Esophagus muscularis mucosa (tissue), 4 donors: ENCODE data around the gene DPYD. TPM values are rescaled to one million over a fixed set of nuclear protein-coding genes. Genes with fewer than 3 reads are reported as not detected.

ENCODE experiments used
- DNase-seq: peaks from one replicate; pipeline ENCODE4 v3.0.0-alpha.2; 2017; ENCODE audit errors: extremely low spot score
- H3K27ac ChIP-seq, 4 donors: fragments of 200-600 bp; sonication (generic); replicated peaks in 1 of 4; 1 replicate in 3 of 4; 2 replicates in 1 of 4; pipeline ENCODE4 v1.5.1; 2016 to 2019; ENCODE audit warnings: mild to moderate bottlenecking in 1 of 4
- H3K27me3 ChIP-seq, 4 donors: fragments of 200-600 bp; sonication (generic); one replicate each; pipeline versions ENCODE4 v1.5.1 to v1.6.0; 2016 to 2019
- H3K36me3 ChIP-seq, 4 donors: fragments of 200-600 bp; sonication (generic); one replicate each; pipeline ENCODE4 v1.5.1; 2016 to 2019
- H3K4me1 ChIP-seq, 4 donors: fragments of 200-600 bp; sonication (generic); one replicate each; pipeline ENCODE4 v1.5.1; 2016 to 2019
- H3K4me3 ChIP-seq, 4 donors: fragments of 200-600 bp; sonication (generic); 1 replicate in 2 of 4; 2 replicates in 2 of 4; pipeline ENCODE4 v1.5.1; 2016 to 2019; ENCODE audit warnings: mild to moderate bottlenecking in 4 of 4, moderate library complexity in 1 of 4
- H3K9me3 ChIP-seq, 4 donors: fragments of 200-600 bp; sonication (generic); 1 replicate in 3 of 4; 2 replicates in 1 of 4; pipeline ENCODE4 v1.5.1; 2016 to 2019
- CTCF ChIP-seq, 3 experiments: fragments of 200-600 bp in 2 of 3; fragments of 450-650 bp in 1 of 3; sonication (generic) in 2 of 3; IDR thresholded peaks; one replicate each; pipeline ENCODE4 v1.5.1; 2017 to 2019; ENCODE audit warnings: antibody characterized with exemption in 3 of 3, mild to moderate bottlenecking in 2 of 3, moderate library complexity in 1 of 3
- EP300 ChIP-seq: sonication (generic); formaldehyde crosslinking; IDR thresholded peaks from one replicate; pipeline ENCODE4 v1.6.1; 2017; ENCODE audit warnings: antibody characterized with exemption
- POLR2A ChIP-seq: fragments of 450-650 bp; IDR thresholded peaks from one replicate; pipeline ENCODE4 v1.6.1; 2017; ENCODE audit warnings: antibody characterized with exemption, moderate library complexity, mild to moderate bottlenecking, low read depth
- POLR2AphosphoS5 ChIP-seq, 2 donors: sonication (generic); formaldehyde crosslinking; IDR thresholded peaks; one replicate each; pipeline ENCODE4 v1.6.1; 2017; ENCODE audit warnings: antibody characterized with exemption in 2 of 2
- WGBS: methylation state at CpG from one replicate; pipeline ENCODE4 v1.1.5; 2018; 5-methylcytosine and 5-hydroxymethylcytosine counted together
- intact Hi-C: fragments of 100-400 bp; cut with DNase I; formaldehyde crosslinking; loops from one replicate; pipeline ENCODE4 v1.15.1; 2023
- total RNA-seq, 4 donors: library from RNA; depleted of rRNA; stranded (reverse); fragments of >200 nt; gene quantifications; one replicate each; pipeline versions ENCODE4 v1.1.0 to v1.2.1, GENCODE V29; 2016

DPYD gene
- total RNA-seq, 4 donors from 2014 or later, result 31.1 to 36.6 (median 31.7) TPM

- WGBS, result 80% methylated on average over 1 of the region's 1 CpG
- TF ChIP-seq POLR2A (no peak), CTCF (IDR thresholded peaks at IDR 0.05) (no peak), EP300 (no peak), POLR2AphosphoS5 (IDR thresholded peaks at IDR 0.05) (no peak)
- no peak for DNase-seq
- Histone ChIP-seq H3K4me3 (no peak overlapping the region), H3K27ac (no peak overlapping the region), H3K4me1 (peaks cover 0 to 4% (median 0%) of the 10 kb centered on the region in 4 donors), H3K9me3 (peaks cover 0 to 10% (median 0%) of the 10 kb centered on the region in 4 donors), H3K36me3 (no peaks in the 10 kb centered on the region), H3K27me3 (no peaks in the 10 kb centered on the region)
- intact Hi-C loops, result no loop called here
These were observed 413.0 kb downstream of the DPYD start for GRCh38 chr1:97507863-97508262.

GRCh38 chr1:97506368-97506767 is 414.5 kb downstream of the DPYD start:
- Histone ChIP-seq H3K4me3 (no peak overlapping the region), H3K36me3 (no peaks in the 10 kb centered on the region), H3K9me3 (peaks cover 0 to 10% (median 0%) of the 10 kb centered on the region in 4 donors), H3K27ac (no peak overlapping the region), H3K27me3 (no peaks in the 10 kb centered on the region), H3K4me1 (peaks cover 0 to 4% (median 0%) of the 10 kb centered on the region in 4 donors)
- intact Hi-C loops, result no loop called here
- 69% methylated on average over 1 of the region's 1 CpG for WGBS
- no peak for DNase-seq
- TF ChIP-seq POLR2AphosphoS5 (IDR thresholded peaks at IDR 0.05), result no peak
- TF ChIP-seq POLR2A, result no peak
- no peak for TF ChIP-seq EP300
- no peak for TF ChIP-seq CTCF (IDR thresholded peaks at IDR 0.05)

GRCh38 chr1:97505816-97506215 is 415.0 kb downstream of the DPYD start:
- H3K9me3 ChIP-seq, result peaks cover 0 to 9% (median 0%) of the 10 kb centered on the region in 4 donors
- H3K4me1 ChIP-seq, result peaks cover 0 to 8% (median 4%) of the 10 kb centered on the region in 4 donors
- 91% methylated on average over 1 of the region's 1 CpG for WGBS
- no peaks in the 10 kb centered on the region for H3K27me3 ChIP-seq
- H3K36me3 ChIP-seq, result no peaks in the 10 kb centered on the region
- TF ChIP-seq POLR2A, result no peak
- TF ChIP-seq CTCF (IDR thresholded peaks at IDR 0.05), result no peak
- no peak for TF ChIP-seq POLR2AphosphoS5 (IDR thresholded peaks at IDR 0.05)
- no peak overlapping the region for H3K27ac ChIP-seq
- DNase-seq, result no peak
- H3K4me3 ChIP-seq, result no peak overlapping the region
- intact Hi-C loops, result no loop called here

- Histone ChIP-seq H3K9me3 (peaks cover 0 to 4% (median 0%) of the 10 kb centered on the region in 4 donors), H3K27me3 (no peaks in the 10 kb centered on the region), H3K4me3 (no peak overlapping the region), H3K27ac (no peak overlapping the region), H3K4me1 (peaks cover 0 to 14% (median 9%) of the 10 kb centered on the region in 4 donors), H3K36me3 (no peaks in the 10 kb centered on the region)
- intact Hi-C loops, result no loop called here
- no peak for TF ChIP-seq EP300
- 99% methylated on average over 3 of the region's 3 CpGs for WGBS
- no peak for DNase-seq
These were observed 415.5 kb downstream of the DPYD start for GRCh38 chr1:97505289-97505688.

GRCh38 chr1:97502360-97502759 is 418.5 kb downstream of the DPYD start:
- Histone ChIP-seq H3K9me3 (no peaks in the 10 kb centered on the region), H3K4me1 (peaks cover 0 to 13% (median 9%) of the 10 kb centered on the region in 4 donors), H3K27ac (no peak overlapping the region), H3K27me3 (no peaks in the 10 kb centered on the region), H3K36me3 (no peaks in the 10 kb centered on the region), H3K4me3 (no peak overlapping the region)
- TF ChIP-seq POLR2A (no peak), POLR2AphosphoS5 (IDR thresholded peaks at IDR 0.05) (no peak), EP300 (no peak), CTCF (IDR thresholded peaks at IDR 0.05) (no peak)
- no peak for DNase-seq
- intact Hi-C loops, result no loop called here
- WGBS, result 85% methylated on average over 4 of the region's 4 CpGs
